Right forelimb (tissue), 1 donor: ENCODE results near the gene MYL11.
"Not testable (repeated sequence)": the region's sequence is repeated elsewhere in the genome, so short reads cannot be mapped to it uniquely, and the experiment has no call there.

ENCODE experiments used
- DNase-seq: peaks from one replicate; pipeline ENCODE4 v3.0.0-alpha.2; 2018

MYL11 gene

DNA sequence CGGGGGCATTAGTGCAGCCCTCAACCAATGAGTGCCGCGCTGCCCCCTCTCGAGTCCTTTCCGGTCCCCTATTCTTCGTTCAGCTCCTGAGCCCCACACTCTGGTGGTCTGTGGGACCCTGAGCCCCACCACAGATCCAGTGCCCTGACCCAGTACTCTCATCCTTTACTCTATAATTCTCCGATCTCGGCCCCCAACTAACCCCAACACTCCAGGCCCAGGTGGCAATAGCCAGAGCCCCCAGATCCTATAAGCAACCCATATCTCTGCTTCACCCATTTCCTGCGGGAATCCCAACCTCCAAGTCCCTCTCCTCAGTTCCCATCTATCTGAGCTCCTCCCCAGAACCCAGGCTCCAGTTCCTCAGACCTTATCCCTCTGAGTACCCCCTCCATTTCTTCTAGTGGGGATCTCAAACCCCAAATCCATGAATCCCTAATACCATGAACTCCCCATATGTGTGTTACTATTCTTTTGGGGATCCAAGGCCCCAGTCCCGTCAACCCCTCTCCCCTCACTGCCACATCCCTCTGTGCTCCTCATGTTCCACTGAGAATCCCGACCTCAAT lies 3.3 kb upstream of the MYL11 start:
- DNase-seq = peak; percentile 37

- DNase-seq = peak; percentile 55
Measured at GRCh38 chr16:30372038-30372712, 2.4 kb upstream of the MYL11 start.

DNA sequence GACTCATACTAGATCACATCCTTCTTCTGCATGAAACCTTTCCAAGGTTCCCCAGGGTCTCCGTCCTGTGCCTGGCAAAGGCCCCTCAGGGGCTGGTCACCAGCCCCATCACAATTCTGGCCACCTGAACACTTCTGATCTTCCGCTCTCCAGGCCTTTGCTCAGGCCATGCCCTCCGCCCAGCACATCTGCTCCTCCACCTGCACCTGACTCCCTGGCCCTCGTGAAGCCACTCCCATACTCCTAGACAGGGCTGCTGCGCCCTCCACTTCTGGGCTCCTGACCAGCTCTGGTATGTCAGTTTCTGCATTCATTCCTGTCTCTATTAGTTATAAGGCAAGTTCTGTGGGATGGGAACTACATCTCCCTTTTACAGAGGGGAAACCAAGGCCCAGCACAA lies 1.9 kb upstream of the MYL11 start:
- peak; percentile 36 for DNase-seq

GRCh38 chr16:30375864-30376263 lies 1.3 kb downstream of the MYL11 start:
- peak; percentile 44 for DNase-seq

DNA sequence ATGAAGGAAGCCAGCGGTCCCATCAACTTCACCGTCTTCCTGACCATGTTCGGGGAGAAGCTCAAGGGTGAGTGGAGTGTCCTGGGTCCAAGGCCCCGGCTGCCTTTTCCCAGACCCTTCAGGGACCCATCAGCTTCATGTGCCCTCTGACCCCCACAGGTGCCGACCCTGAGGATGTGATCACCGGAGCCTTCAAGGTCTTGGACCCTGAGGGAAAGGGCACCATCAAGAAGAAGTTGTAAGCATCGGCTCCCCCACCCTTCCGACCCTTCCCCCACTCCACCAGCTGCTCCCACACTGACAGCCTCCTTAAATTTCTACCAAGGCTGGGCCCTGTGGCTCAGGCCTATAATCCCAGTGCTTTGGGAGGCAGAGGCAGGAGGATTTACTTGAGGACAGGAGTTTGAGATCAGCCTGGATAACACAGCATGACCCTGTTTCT lies 1.9 kb downstream of the MYL11 start:
- DNase-seq = peak; percentile 32

DNA sequence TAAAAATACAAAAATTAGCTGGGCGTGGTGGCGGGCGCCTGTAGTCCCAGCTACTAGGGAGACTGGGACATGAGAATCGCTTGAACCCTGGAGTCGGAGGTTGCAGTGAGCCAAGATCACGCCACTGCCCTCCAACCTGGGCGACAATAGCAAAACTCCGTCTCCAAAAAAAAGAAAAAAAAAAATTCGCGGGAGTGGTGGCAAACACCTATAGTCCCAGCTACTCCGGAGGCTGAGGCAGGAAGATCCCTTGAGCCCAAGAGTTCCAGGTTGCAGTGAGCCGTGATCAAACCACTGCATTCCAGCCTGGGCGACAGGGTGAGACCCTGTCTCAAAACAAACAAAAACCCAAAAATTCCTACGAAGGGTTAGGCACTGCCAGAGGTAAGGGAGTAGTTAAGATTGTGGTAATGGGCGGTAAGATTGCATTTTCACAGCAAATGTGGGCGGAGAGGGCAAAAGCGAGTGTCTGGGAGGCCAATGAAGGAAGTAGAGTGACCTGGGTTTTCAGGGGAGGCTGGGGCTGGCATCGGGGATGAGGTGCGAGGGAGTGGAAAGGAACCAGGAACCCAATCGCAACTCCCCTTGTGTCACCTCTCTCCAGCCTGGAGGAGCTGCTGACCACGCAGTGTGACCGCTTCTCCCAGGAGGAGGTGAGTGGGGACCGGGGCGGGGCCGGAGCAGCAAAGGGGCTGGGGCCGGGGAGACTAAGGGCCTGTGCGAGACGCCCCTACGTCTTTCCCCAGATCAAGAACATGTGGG lies 2.6 kb downstream of the MYL11 start:
- DNase-seq = no peak

DNA sequence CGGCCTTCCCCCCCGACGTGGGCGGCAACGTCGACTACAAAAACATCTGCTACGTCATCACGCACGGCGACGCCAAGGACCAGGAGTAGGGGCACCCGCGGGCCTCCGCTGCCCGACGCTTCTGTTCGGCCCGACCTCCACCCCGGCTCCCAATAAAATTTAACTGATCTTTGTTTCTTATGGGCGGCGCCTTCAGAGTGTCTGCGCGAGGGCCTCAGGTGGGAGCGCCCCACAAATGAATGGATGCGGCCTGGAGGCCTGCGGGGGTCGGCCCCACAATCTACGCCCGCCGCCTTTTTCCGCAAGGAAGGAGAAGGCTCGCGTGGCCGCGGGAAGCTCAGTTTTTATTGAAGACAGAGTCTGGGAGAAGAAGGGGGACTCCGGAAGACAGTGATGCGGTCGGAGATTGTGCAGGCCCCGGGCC lies 3.2 kb downstream of the MYL11 start:
- DNase-seq = peak; percentile 94

- DNase-seq = peak; percentile 100
Measured at GRCh38 chr16:30378236-30379157, 3.9 kb downstream of the MYL11 start.

- DNase-seq = peak; percentile 44
Measured at GRCh38 chr16:30379158-30379783, 4.7 kb downstream of the MYL11 start.

- DNase-seq = no peak
Measured at GRCh38 chr16:30380072-30380802, 5.6 kb downstream of the MYL11 start.

GRCh38 chr16:30380803-30381208 lies 6.2 kb downstream of the MYL11 start:
- peak; percentile 38 for DNase-seq

GRCh38 chr16:30381291-30382041 lies 6.9 kb downstream of the MYL11 start:
- no peak for DNase-seq

GRCh38 chr16:30382111-30382881 lies 7.7 kb downstream of the MYL11 start, which contains the start of gene SEPTIN1:
Gene SEPTIN1, minus strand, starts transcription at chr16:30382561. Its CDS starts 19 bp downstream, at chr16:30382542.
- no peak for DNase-seq

GRCh38 chr16:30383521-30383920 lies 8.9 kb downstream of the MYL11 start:
- peak; percentile 74 for DNase-seq

- DNase-seq = peak; percentile 50
Measured at GRCh38 chr16:30394592-30395154, 20.1 kb downstream of the MYL11 start.

DNA sequence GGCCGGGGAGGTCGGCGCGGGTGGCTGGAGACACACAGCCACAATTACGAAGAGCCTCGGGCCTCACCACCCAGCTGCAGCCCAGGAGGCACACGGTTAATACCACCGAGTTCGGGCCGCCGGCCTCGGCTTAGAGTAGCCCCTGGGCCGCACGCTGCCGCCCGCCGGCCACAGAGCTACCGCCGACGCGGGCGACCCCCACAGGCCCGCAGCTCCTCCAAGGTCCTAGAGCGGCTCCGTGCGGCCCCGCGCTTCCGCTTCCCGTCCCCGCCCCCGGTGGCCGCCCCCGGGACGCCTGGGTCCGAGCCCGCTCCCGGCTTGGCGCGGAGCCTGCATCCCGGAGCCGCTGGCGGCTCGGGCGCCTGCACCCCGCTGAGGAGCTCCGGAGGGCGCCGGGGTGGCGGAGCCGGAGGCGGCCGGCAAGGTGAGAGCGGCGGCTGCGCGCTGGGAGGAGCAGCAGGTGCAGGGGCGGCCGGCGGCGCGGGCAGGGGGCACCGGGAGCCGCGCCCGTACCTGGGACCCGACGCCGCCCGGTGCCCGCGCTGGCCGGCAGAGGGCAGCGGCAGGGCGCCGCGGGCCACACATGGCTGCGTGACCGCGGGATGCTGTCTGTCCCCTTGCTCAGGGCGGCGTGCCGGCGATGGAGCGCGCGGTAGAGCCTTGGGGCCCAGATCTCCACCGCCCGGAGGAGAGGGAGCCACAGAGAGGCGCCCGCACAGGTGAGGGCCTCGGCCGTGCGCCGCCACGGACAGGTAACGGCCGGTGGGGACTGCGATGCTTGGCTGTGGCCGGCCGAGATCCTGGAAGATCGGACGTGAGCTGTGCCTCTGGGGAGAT lies 20.8 kb downstream of the MYL11 start, which contains the start of gene ZNF48:
Gene ZNF48, plus strand, starts transcription at position 266 of the 837 bp plus-strand sequence. Its CDS starts 375 bp downstream, at position 641.
- peak; percentile 90 for DNase-seq

DNA sequence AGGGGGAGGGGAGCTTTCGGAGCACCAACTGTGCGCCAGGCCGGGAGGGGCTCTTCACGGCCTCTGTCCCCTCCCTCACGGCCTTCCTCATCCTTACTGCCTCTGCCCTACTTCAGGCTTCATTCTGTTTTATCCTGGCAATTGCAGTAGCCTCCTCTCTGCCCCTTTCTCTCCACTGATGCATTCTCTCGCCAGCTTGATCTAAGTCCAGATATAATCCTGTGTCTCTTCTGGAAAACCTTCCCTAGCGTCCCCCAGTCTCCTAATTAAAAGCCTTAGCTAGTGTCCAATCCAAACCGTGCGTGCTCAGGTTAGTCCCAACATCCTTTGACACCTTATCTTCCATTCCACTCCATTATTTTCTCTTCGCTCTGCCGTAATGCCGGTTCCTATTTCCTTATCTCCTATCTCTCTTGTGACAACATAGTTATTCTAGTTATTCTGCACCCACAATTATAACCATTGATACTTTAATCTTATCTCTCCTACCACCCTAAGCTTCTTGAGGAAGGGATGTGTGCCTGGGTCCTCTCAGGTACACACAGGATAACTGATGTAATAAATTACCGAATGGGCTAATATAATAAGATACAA lies 21.5 kb downstream of the MYL11 start:
- DNase-seq = no peak

- DNase-seq = not testable (repeated sequence)
Measured at GRCh38 chr16:30396627-30397026, 22.0 kb downstream of the MYL11 start.
